ENCODE measurements around the gene FOXO4.

The FOXO4 gene

DNA sequence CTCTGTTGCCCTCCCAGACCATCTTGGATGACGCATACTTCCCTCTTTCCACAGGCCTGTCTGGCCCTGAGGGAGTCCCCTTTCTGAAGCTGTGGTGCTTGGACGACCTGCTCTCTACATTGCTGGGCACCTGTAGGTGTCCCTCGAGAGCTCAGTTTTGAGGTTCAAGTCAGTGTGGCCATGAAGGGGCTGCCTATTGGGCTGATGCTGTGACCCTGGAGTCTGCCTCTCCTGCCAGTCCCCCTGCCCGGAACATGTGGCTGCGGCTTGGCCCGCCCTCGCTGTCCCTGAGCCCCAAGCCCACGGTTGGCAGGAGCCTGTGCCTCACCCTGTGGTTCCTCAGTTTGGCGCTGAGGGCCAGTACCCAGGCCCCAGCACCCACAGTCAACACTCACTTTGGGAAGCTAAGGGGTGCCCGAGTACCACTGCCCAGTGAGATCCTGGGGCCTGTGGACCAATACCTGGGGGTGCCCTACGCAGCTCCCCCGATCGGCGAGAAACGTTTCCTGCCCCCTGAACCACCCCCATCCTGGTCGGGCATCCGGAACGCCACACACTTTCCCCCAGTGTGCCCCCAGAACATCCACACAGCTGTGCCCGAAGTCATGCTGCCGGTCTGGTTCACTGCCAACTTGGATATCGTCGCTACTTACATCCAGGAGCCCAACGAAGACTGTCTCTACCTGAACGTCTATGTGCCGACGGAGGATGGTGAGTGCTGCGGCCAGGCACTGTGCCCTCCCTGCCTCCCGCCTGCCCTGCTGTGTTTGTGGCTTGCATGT is 52.0 kb downstream of the FOXO4 start:
- DNase-seq: no peak

DNA sequence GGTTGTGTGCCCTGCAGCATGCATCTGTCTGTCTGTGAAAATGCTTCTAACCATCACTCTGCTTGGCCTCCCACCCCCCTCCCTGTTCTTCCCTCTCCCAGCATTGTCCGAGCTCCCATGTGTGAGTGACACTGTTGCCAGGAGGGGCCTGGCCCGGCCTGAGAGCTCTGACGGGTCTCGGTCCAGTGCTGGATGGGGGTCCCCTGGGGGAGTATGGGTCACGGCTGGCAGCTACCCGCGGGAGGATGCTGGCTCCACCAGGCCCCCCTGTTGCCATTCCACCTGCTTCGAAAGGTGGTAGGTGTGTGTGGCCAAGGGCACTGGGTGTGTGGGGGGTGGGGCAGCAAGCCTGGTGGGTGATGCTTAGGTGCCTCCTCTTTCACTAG is 52.6 kb downstream of the FOXO4 start:
- DNase-seq: no peak

DNA sequence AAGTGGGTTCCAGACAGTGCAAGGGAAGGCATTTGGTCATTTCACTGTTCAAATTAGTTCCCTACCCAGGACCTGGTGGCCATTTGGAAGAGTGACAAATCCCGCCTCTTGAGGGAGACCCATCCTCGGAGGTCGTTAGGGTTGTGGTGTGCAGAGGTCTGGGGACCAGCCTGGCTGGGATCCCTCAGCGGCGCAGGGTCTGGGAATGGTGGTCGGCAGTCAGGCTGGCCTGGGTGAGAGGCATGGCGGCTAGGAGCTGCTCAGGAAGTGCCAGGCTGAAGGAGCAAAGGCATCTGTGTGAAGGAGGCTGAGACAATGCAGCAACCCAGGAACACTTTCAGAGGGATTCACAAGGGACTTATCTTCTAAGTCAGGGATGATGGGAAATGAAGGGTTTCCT is 55.7 kb downstream of the FOXO4 start:
- DNase-seq: no peak
